HG03139 (cell line): Measurements from ENCODE around the gene KBTBD8.

Source experiments
- ATAC-seq: cut with Tn5 transposase; IDR thresholded peaks from one replicate; pipeline ENCODE4 v1.9.1; 2021; ENCODE audit not compliant: unreplicated experiment

Gene KBTBD8, protein sequence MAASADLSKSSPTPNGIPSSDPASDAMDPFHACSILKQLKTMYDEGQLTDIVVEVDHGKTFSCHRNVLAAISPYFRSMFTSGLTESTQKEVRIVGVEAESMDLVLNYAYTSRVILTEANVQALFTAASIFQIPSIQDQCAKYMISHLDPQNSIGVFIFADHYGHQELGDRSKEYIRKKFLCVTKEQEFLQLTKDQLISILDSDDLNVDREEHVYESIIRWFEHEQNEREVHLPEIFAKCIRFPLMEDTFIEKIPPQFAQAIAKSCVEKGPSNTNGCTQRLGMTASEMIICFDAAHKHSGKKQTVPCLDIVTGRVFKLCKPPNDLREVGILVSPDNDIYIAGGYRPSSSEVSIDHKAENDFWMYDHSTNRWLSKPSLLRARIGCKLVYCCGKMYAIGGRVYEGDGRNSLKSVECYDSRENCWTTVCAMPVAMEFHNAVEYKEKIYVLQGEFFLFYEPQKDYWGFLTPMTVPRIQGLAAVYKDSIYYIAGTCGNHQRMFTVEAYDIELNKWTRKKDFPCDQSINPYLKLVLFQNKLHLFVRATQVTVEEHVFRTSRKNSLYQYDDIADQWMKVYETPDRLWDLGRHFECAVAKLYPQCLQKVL

DNA sequence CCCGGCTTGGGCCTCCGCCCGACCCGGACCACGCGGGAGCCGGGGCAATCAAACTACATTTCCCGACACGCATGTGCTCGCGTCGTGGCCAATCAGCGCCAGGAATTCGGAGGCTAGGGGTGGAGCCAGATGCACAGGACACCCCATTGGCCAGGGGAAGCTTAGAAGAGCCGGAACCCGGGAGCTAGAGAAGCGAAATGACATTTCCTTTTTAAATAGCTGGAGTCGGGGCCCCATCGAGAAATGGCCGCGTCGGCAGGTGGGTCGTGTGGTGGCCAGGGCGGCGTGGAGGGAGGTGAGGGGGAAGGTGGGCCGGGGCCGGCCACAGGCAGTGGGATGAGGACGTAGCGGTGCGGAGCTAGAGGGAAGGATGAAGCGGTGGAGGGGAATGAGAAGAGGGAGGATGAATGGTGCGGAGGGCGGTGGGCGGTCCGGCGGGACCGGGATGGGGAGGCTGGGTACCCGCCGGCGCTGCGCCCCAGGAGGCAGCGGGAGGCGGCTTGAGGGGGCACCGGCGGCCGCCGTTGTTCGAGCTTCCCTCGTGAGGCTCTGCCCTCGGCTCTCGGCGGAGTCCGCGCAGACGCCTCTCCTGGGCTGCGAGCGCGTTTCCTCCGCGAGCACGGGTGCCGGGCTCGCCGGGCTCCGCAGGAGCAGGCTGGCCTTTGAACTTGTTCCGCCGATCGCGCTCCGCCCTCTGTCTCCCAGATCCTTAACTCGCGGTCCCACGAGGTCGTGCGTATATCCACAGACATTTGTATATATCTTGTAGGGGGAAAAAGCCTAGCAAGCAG is at the start of gene KBTBD8:
Gene KBTBD8 (plus strand): TSS at position 195 of the 791 bp plus-strand sequence. CDS start 49 bp downstream, at position 244.
- peak; percentile 4 for ATAC-seq

DNA sequence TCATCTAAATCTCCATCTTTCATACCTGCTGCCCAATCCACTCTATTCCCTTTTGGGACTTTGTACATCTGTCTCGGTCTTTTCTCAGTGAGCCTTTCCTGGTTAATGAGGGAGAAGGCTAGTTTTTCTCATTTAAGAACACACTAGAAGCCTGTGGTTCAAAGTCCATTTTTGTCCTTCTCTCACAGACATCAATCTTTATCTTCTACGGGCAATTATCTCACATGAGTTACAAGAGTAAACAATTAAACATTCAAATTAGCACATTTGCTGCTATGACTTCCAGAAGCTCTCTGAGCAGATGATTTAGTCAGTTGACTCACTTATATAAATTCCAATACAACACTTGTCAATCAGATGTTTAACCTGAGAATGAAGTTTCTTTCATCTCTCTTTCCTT is 49.3 kb upstream of the KBTBD8 start:
- ATAC-seq: no peak

DNA sequence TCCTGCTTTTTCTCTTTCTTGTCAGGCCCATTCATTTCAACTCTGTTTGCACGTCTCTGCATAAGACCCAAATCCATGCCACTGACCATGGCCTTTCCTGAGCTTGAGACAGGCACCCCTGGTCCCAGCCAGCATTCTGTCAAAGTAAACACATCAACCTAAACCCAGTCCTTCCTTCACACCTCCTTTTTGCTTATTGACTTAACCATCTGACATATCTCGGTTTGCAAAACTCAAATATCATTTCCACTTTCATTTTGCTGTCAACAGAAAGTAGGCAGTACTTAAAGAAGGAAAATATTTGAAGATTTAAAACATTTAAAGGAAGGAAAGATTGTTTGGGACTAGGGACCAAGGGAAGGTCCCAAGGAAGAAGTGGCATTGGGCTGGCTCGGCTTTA is 48.2 kb upstream of the KBTBD8 start:
- no peak for ATAC-seq

DNA sequence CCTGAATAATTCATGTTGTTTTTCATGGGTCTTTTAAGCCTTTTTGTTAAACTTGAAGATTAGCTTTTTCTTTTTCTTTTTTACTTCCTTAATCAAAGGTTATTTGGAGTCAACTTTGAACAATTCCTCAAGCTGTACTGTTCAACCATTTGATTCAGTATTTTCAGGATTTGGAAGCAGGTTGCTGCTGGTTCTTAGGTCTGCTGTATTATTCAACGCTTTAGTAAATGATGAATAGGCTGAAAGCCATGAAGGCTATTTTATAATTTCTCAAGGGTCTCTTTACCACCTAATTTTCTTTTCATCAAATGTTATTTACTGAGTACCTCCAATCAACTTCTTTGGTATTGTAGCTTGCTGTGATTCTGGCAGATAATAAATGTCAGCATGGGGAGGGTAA is 45.8 kb upstream of the KBTBD8 start:
- ATAC-seq: no peak

DNA sequence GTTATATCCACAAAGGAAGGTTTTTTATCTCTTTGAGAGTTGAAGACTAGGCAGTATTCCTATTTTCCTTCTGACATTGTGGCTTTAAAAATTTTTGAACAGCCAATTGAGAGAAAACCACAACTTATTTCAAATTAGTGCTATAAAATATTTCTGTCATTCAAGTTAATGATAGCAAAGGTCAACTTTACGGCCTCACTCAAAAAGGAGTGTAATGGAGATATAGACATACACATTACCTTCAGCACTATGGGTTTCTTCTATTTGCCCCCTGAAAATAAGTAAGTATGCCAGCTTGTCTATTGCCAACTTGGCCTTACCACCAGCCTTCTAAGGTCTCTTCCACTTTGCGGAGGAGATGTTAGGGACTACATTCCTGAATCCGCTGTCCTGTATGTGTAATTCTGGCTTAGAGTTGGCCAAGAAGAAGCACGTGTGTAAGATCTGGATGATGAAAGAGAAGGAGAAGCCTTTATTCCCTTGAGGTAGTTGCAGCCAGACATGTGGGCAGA is 44.1 kb upstream of the KBTBD8 start:
- ATAC-seq: no peak

DNA sequence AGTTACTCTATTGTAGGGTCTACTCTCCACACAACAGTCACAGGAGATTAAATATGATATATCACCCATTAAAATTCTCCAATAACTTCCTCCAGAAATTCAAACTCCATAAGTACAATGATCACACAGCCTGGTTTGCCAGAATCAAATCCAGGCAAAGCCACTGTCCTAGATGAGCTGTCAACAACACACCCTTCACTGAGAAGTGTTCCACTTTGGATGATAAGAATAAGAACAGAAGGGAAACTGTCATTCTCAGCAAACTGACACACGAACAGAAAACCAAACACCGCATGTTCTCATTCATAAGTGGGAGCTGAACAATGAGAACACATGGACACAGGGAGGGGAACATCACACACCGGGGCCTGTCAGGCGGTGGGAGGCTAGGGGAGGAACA is 41.4 kb upstream of the KBTBD8 start:
- ATAC-seq: no peak

DNA sequence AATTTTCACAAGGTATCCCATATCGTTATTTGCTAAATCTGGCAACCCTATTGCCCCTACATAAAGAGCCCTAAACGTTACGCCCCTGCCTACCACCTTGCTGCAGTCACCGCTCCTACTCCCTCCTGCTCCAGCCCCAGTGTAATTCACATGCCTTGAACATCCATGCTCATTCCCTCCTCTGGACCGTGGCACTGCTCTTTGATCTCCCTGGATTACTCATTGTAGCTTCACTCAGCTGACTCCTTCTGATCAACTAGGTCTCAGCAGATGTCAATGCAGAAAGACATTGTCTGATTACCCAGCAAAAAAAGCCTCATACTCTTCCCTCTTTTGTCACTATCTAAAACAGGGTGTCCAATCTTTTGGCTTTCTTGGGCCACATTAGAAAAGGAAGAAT is 40.7 kb upstream of the KBTBD8 start:
- ATAC-seq: no peak

DNA sequence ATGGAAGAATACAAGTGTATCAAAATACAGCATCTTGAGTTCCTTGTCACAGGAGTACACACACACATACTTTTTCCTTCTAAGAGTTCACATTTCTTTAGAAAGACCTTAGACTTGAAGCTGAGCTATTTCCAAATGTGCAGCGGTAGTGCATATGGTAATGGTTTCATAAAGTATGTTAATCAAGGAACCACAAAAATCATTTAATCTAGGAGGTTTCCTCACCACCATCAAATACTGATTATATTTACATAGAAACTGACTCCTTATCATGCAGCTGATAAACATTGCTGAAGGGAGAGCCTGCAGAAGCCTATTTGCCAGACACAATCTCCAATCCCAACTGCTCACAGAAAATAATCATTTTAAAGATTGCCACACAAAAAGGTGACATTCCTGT is 40.0 kb upstream of the KBTBD8 start:
- no peak for ATAC-seq

DNA sequence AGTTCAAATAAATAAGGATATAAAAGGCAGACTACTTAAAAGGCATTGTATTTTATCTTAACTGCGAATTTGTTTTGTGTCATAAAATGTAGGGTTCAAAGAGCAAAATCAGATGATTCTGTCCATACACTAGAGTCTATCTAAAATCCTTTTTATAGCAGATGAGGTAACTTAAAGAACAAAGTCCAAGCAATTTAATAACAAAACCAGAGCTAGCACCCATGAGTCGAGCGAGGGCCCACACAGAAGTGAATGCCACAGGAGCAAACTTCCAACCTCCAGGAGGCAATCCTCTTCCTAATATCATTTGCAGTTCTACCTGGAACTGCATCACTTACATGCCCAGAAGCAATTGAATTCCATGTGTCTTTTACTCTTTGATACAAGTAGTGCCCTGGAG is 35.4 kb upstream of the KBTBD8 start:
- no peak for ATAC-seq

DNA sequence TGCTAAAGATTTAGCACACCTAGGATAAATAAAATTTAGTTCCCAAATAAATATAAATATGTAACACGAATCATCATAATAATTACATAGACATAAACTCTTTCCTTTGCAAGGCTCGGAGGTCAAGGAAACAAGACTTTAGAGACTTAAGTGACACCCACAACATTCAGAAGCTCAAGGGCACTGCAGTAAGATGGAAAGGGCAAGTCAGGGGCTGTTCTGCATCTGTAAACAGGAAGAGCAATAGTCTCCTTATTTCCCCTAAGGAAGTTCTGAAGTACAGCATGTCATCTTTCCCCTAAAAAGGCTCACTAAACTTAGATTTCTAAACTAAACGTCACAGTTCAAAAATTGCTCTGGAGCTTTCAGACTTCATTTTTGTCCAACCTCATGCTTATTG is 26.9 kb upstream of the KBTBD8 start:
- no peak for ATAC-seq

DNA sequence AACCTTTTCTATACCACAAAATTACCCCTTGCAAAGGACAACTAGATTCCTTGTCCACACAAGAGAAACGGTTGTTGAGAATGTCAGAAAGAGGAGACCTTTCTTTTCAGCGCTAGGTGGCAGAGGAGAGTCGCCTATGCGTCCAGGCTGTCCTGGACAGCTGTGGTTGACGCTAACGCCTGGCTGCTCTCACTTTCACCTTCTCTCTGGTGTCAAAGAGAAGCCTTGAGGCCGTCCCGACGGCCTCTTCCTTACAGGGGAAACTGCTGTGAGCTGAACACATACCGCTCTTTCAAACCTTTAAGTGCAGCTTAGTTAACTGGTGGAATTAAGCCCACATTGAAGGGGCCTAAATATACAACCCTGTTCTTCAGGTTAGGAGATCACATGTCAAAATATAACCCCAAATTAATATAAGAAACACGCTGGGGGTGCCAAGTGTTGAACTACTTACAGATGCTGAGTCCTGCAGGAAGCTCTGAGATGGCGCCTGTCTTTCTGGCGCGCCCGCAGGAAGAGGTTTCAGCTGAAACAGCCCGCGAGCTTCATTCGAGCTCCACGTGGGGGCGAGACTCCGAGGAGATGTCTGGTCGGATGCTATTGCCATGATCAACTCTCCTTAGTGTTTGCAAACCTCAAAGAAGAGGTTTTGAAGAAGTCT is 26.1 kb upstream of the KBTBD8 start:
- ATAC-seq: peak; percentile 99

DNA sequence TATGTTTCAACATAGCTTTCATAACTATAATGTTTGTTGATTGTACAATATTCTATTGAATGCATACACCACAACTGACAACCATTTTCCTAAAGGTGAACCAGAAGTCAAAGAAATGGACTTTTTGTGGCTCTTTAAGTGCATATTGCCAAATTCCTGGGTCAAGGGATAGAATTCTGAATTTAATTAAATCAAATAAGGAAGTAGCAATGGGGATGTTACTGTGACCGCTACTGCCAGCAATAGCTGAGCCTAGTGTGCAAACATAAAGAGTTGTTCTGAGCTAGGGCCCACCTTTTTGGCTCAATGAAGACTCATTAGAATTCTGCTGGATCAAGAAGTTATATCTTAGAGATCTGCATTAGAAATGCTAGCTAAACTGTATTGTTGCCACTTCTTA is 17.3 kb upstream of the KBTBD8 start:
- no peak for ATAC-seq

DNA sequence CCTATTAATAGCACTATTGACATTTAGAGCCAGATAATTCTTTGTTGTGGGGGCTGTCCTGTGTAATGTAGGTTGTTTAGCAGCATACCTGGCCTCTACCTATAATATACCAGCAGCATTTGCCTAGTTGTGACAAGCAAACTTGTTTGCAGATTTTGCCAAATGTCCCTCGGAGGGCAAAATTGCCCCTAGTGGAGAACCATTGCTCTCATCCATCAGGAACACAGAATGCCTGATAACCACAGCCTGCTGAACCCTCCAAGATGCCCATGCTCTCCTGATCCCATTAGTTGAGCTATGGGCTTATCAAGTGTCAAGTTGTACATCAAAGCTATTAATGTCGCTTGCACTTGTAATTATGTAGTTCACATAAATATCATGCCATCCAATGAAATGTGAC is 15.0 kb upstream of the KBTBD8 start:
- ATAC-seq: no peak

DNA sequence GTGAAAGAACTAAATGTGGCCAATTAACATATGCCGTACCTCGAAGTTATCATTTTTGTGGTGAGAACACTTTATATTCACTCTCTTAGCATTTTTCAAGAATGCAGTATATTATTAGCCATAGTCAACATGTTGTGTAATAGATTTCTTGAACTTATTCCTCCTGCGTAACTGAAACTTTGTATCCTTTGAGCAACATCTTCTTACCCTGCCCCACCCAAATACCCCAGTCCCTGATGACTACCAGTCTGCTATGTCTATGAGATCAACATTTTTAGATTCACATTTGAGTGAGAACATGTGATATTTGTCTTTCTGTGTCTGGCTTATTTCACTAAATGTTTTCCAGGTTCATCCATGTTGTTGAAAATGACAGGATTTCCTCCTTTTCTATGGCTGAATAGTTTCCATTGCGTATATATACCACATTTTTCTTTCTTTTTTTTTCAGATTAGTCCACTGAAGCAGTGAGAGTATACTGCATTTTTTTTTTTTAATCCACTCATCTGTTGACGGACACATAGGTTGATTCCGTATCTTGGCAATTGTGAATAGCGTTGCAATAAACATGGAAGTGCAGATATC is 12.7 kb upstream of the KBTBD8 start:
- ATAC-seq: no peak

DNA sequence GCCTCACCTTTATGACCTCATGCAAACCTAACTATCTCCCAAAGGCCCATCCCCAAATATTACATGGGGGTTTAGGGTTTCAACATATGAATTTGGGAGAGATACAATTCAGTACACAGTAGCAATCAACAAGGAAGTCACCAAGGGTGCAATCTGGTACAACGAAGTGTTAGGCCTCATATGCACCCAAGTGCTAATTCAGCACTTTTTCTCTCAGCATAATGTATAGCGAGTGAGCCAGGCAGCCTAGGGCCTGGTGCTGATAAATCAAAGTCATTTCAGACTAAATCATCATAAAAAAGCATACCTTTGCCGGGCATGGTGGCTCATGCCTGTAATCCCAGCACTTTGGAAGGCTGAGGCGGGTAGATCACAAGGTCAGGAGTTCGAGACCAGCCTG is 11.7 kb upstream of the KBTBD8 start:
- no peak for ATAC-seq

DNA sequence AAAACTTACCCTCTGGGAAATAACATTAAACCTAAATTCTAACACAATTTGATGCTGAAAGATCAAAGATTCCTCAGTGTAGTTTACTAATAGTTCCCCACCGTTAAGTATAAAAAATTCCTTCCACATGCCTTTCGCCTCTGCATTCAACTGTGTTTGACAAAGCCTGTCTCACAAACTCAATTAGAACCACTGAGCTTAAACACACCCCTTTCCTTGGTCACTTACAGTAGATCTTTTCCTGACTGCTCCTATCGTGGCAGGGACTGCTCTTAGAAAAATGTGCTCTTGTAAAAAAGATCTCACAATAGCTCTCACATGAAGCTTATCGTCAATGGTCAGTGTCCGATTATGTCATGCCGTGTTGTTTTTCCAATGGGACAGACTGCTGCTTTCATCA is 8.9 kb upstream of the KBTBD8 start:
- ATAC-seq: no peak

DNA sequence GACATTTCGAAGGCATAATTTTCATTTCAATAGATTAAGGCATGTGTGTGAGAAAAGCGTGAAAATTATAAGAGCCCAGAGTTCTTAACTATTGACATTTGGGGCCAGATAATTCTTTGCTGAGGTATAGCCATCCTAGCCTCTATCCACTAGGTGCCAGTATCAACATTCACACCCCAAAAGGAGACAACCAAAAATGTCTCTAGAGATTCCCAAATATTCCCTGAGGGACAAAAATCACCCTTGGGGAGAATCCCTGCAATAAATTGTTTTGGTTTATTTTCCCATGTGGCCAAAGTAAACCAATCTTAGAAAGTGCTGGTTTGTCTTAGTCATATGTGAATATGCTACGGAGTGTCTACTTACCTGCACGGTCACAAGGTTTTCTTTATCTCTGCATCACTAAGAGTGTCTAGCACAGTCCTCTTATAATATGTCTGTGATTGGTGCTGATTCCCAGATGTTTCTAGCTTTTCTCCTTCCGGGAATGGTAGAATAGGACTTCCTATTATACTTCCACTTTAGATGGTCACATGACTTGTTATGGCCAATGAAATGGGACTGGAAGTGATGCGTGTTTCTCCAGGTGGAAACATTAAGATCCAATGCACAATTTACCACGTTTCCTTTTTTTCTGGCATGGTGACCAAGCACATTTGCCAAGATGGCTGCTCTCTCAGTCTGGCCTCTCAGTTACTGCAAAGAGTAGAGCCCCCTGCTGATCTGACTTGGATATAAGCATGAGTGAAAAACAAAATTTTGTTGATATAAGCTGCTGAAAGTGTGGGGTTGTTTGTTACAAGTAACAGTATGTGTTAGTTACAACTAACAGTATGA is 8.0 kb upstream of the KBTBD8 start:
- ATAC-seq: peak; percentile 76

DNA sequence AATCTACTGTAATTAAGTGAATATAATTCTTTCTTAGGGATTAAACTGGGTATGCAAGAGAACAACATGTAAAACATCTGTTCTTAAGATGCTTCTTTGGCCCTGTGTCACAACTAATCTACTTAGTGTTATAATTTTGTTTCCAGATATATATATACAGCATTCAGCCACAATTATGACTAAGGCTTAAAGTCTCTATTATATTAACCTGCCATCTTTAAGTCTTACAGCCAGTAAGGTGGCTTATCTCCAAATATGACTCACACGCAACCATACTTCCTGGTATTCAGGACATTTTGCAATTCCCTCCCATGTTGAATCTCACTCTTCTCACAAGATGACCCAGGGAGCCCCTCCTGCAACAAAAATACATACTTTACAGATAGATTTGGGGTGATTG is 6.6 kb upstream of the KBTBD8 start:
- no peak for ATAC-seq

DNA sequence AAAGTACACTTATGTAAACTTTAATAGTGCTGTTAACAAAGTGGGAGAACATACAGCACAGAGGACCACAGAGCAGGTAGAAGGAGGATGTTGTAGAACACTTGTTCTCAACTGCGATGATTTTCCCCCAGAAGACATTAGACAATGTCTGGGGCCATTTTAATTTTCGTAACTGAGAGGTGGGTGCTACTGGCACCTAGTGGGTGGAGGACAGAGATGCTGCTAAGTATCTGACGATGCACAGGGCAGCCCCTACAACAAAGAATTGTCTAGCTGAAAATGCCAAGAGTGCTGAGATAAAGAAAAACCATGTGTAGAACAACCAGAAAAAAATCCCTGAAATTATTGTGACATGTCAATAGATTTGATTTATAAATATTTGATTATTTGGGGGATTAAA is 5.0 kb upstream of the KBTBD8 start:
- ATAC-seq: no peak

DNA sequence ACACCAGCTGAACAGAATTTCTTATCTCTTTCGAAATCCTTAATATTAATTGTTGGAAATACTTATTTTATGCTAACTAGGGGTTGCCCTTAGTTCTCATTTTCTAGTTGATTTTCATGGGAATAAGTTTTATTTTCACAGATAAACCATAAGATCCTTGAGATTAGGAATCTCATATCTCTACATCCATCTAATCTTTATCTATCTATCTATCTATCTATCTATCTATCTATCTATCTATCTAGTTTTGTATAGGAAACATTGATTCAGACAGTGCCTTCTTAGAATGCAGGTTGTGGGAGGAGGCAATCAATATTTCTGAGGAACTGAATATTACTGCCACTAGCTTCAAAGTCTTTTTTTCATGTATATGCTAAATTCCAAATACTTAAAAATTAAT is 3.5 kb upstream of the KBTBD8 start:
- ATAC-seq: no peak
